HCT116 (cell line): ENCODE data around the gene TM9SF1.

Source experiments
- CTCF ChIP-seq, 3 experiments: fragments of 200-600 bp in 1 of 3; sonication (generic) in 1 of 3; IDR thresholded peaks in 2 of 3; conservative IDR thresholded peaks in 1 of 3; 2 replicates each; pipeline ENCODE4 v1.5.1; 2012 to 2017; ENCODE audit warnings: low read depth in 2 of 3, low read length in 2 of 3, antibody characterized with exemption in 1 of 3, borderline replicate concordance in 1 of 3, control low read depth in 1 of 3, mild to moderate bottlenecking in 1 of 3, mixed read lengths in 1 of 3, mixed run types in 1 of 3, moderate library complexity in 1 of 3; ENCODE audit not compliant: insufficient read depth in 1 of 3
- EZH2 ChIP-seq: fragments of 200-600 bp; sonication (generic); IDR thresholded peaks from 2 replicates; pipeline ENCODE4 v1.6.1; 2017; ENCODE audit warnings: antibody characterized with exemption, mixed run types
- EZH2phosphoT487 ChIP-seq: fragments of 200-600 bp; IDR thresholded peaks from 2 replicates; pipeline ENCODE4 v1.6.1; 2018; ENCODE audit warnings: antibody characterized with exemption, borderline replicate concordance
- MAX ChIP-seq: IDR thresholded peaks from 2 replicates; pipeline ENCODE4 v1.6.1; 2012
- POLR2A ChIP-seq: IDR thresholded peaks from 2 replicates; pipeline ENCODE4 v1.7.0; 2011; ENCODE audit warnings: borderline replicate concordance; ENCODE audit not compliant: insufficient read depth, insufficient read length; ENCODE audit errors: extremely low read depth
- RAD21 ChIP-seq: IDR thresholded peaks from 2 replicates; pipeline ENCODE4 v1.6.1; 2012; ENCODE audit warnings: low read depth, mild to moderate bottlenecking
- SRF ChIP-seq: IDR thresholded peaks from 2 replicates; pipeline ENCODE4 v1.6.1; 2012; ENCODE audit warnings: low read depth
- TCF7L2 ChIP-seq: IDR thresholded peaks from 2 replicates; pipeline ENCODE4 v1.7.0; 2011; ENCODE audit warnings: borderline replicate concordance, inconsistent platforms; ENCODE audit not compliant: insufficient read depth, insufficient read length; ENCODE audit errors: extremely low read depth

- TF ChIP-seq SRF (no peak), POLR2A (no peak), EZH2 (no peak), CTCF (IDR thresholded peaks at IDR 0.05 in 2 of 3, conservative IDR thresholded peaks at IDR 0.05 in 1 of 3; ENCODE audit: borderline replicate concordance in 1 of 3, insufficient read depth in 1 of 3, low read depth in 2 of 3, low read length in 2 of 3) (no peak), RAD21 (no peak), EZH2phosphoT487 (no peak), TCF7L2 (no peak), MAX (no peak)
Observed at GRCh38 chr14:24228902-24229301, 33.7 kb upstream of the TM9SF1 start.
